ENCODE data around the gene STAG3. TPM values are rescaled to one million over a fixed set of nuclear protein-coding genes. Genes with fewer than 3 reads are reported as not detected.
"Not testable (repeated sequence)": the region's sequence is repeated elsewhere in the genome, so short reads cannot be mapped to it uniquely, and the experiment has no call there.

STAG3 gene
- total and polyA plus RNA-seq, 2 of the 4 experiments (the other 2 are of a cell fraction) = 0.36 to 0.65 TPM

DNA sequence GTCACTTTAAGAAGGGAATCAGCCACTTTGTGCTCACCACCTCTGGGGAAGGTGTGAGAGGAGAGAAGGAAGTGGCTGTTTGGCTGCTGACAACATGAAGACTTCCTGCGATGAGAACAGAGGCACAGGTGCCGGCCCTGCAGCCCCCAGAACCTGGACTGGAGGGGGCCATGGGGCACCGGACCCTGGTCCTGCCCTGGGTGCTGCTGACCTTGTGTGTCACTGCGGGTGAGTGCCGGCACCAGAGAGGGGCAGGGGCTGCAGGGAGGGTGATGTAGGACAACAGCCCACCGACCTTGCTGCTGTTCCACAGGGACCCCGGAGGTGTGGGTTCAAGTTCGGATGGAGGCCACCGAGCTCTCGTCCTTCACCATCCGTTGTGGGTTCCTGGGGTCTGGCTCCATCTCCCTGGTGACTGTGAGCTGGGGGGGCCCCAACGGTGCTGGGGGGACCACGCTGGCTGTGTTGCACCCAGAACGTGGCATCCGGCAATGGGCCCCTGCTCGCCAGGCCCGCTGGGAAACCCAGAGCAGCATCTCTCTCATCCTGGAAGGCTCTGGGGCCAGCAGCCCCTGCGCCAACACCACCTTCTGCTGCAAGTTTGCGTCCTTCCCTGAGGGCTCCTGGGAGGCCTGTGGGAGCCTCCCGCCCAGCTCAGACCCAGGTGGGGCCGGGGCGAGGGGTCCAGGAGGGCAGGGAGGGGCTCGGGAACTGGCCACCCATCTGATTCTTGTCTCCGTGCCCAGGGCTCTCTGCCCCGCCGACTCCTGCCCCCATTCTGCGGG lies 42.3 kb downstream of the STAG3 start, which contains the start of gene PVRIG:
TSS of gene PVRIG (plus strand) at position 149 of the 785 bp plus-strand sequence. CDS start at position 171, 22 bp downstream.
- H3K9me1 ChIP-seq (ENCODE audit: insufficient read depth, low read length); intact Hi-C loops (cut with micrococcal nuclease); H2AK5ac ChIP-seq (ENCODE audit: low read depth, low read length); H4K8ac ChIP-seq (ENCODE audit: low read depth in 2 of 2, low read length in 2 of 2); H3K9me3 ChIP-seq (ENCODE audit: control insufficient read depth, insufficient read depth, low read length); H3K4ac ChIP-seq (ENCODE audit: low read depth, low read length); H2BK15ac ChIP-seq (ENCODE audit: low read depth, low read length); H4K5ac ChIP-seq (ENCODE audit: low read depth, low read length); ATAC-seq (ENCODE audit: low read depth); H3K9ac ChIP-seq (ENCODE audit: low read depth, low read length); H3K56ac ChIP-seq (ENCODE audit: extremely low read depth, insufficient read depth, low read length); H2BK120ac ChIP-seq (ENCODE audit: low read depth, low read length); H4K20me1 ChIP-seq (ENCODE audit: insufficient read depth, low read length); H3K4me3 ChIP-seq (ENCODE audit: insufficient read depth, low read depth, low read length); H3K27ac ChIP-seq (ENCODE audit: insufficient read depth, low read length); H2AFZ ChIP-seq (replicated peaks; ENCODE audit: low read length, poor library complexity); H2BK20ac ChIP-seq (ENCODE audit: low read depth, low read length); H3K4me2 ChIP-seq (ENCODE audit: low read depth, low read length); POLR2A ChIA-PET (ENCODE audit: unreplicated experiment); in situ Hi-C loops (cut with MboI; ENCODE audit: low sequenced_read_pairs); H3K18ac ChIP-seq (ENCODE audit: low read depth, low read length); H2AK9ac ChIP-seq (replicated peaks; ENCODE audit: low read depth, low read length, poor library complexity); H3K27me3 ChIP-seq (ENCODE audit: control insufficient read depth, insufficient read depth, low read length); H3K4me1 ChIP-seq (ENCODE audit: control insufficient read depth, insufficient read depth, low read length); H3K23ac ChIP-seq (ENCODE audit: low read depth, low read length); H2BK5ac ChIP-seq (ENCODE audit: low read depth, low read length, poor library complexity, severe bottlenecking); H4K91ac ChIP-seq (ENCODE audit: insufficient read depth, low read depth, low read length); BruUV-seq (replicated peaks); H3K14ac ChIP-seq (replicated peaks; ENCODE audit: low read depth, low read length); H3K79me1 ChIP-seq (ENCODE audit: low read depth in 1 of 2, low read length in 2 of 2); dilution Hi-C loops (cut with HindIII; ENCODE audit: low sequenced_read_pairs, unreplicated experiment); DNase-seq: not testable (repeated sequence)
- 81% methylated on average over 8 of the region's 27 CpGs; no CpG with 5 or more reads in 1 of the 2 experiments for WGBS, 2 experiments (ENCODE audit: extremely low coverage in 2 of 2, insufficient read length in 1 of 2)
- CTCF ChIA-PET = interaction anchor here (1.2 kb wide), 1 partner anchor 89 kb away, joined by 5 read pairs; no protein-coding TSS in a partner anchor
- H3K36me3 ChIP-seq (ENCODE audit: control insufficient read depth, insufficient read depth, low read length) = peaks cover 16% of the 10 kb centered on the region; the same call in 1 of the 2 replicates

Data from IMR-90 (cell line).